Gastroesophageal sphincter (tissue), 4 donors: ENCODE results near the gene EPHB2. TPM values are rescaled to one million over a fixed set of nuclear protein-coding genes. Genes with fewer than 3 reads are reported as not detected.

Experiments used
- ATAC-seq: fragments of 150-250 bp; one replicate; pipeline ENCODE4 v1.9.1; 2016; ENCODE audit warnings: mild to moderate bottlenecking, moderate library complexity
- H3K27ac ChIP-seq, 4 donors: fragments of 200-600 bp; sonication (generic) in 3 of 4; 1 replicate in 3 of 4; 2 replicates in 1 of 4; pipeline ENCODE4 v1.5.1; 2016 to 2019
- H3K27me3 ChIP-seq: fragments of 200-600 bp; sonication (generic); one replicate; pipeline ENCODE4 v1.5.1; 2019
- H3K36me3 ChIP-seq, 2 donors: fragments of 200-600 bp; sonication (generic); one replicate each; pipeline ENCODE4 v1.5.1; 2019; ENCODE audit warnings: control low read depth in 1 of 2
- H3K4me1 ChIP-seq, 3 donors: fragments of 200-600 bp; sonication (generic); 1 replicate in 2 of 3; 2 replicates in 1 of 3; pipeline ENCODE4 v1.5.1; 2016 to 2019; ENCODE audit warnings: control low read depth in 2 of 3
- H3K4me3 ChIP-seq, 2 donors: fragments of 200-600 bp; sonication (generic); one replicate each; pipeline ENCODE4 v1.5.1; 2019; ENCODE audit warnings: mild to moderate bottlenecking in 1 of 2, moderate library complexity in 1 of 2
- H3K9me3 ChIP-seq, 3 donors: fragments of 200-600 bp; sonication (generic); one replicate each; pipeline ENCODE4 v1.5.1; 2017 to 2019; ENCODE audit warnings: control low read depth in 2 of 3
- CTCF ChIP-seq, 4 experiments: fragments of 200-600 bp in 2 of 4; fragments of 450-650 bp in 2 of 4; sonication (generic) in 1 of 4; IDR thresholded peaks; one replicate each; pipeline ENCODE4 v1.5.1; 2017 to 2019; ENCODE audit warnings: antibody characterized with exemption in 4 of 4, mild to moderate bottlenecking in 2 of 4, moderate library complexity in 2 of 4
- EP300 ChIP-seq: sonication (generic); formaldehyde crosslinking; IDR thresholded peaks from one replicate; pipeline ENCODE4 v1.6.1; 2017; ENCODE audit warnings: antibody characterized with exemption, mild to moderate bottlenecking
- POLR2A ChIP-seq, 2 donors: fragments of 450-650 bp; IDR thresholded peaks; one replicate each; pipeline ENCODE4 v1.6.1; 2017; ENCODE audit warnings: antibody characterized with exemption in 2 of 2, mild to moderate bottlenecking in 2 of 2, moderate library complexity in 1 of 2
- POLR2AphosphoS5 ChIP-seq: sonication (generic); formaldehyde crosslinking; IDR thresholded peaks from one replicate; pipeline ENCODE4 v1.6.1; 2017; ENCODE audit warnings: antibody characterized with exemption
- WGBS, 2 donors: methylation state at CpG; one replicate each; pipeline ENCODE4 v1.1.5; 2018; ENCODE audit warnings: low coverage in 1 of 2; 5-methylcytosine and 5-hydroxymethylcytosine counted together
- total RNA-seq, 4 donors: library from RNA; depleted of rRNA; stranded (reverse); fragments of >200 nt; gene quantifications; one replicate each; pipeline ENCODE4 v1.1.0, GENCODE V29; 2016

The EPHB2 gene
- total RNA-seq, 4 donors from 2014 or later: 2.0 to 5.9 (median 2.6) TPM

- H3K4me3 ChIP-seq: no peak overlapping the region
- no peaks in the 10 kb centered on the region for H3K9me3 ChIP-seq
- peaks cover 21% of the 10 kb centered on the region for H3K27me3 ChIP-seq
- TF ChIP-seq POLR2AphosphoS5: no peak
- TF ChIP-seq CTCF (IDR thresholded peaks at IDR 0.05): no peak
- TF ChIP-seq EP300: no peak
- no peak for TF ChIP-seq POLR2A (IDR thresholded peaks at IDR 0.05)
- ATAC-seq: no peak
- H3K4me1 ChIP-seq: peaks cover 0 to 30% (median 0%) of the 10 kb centered on the region in 3 donors
- 73 to 83% methylated on average over 1 to 2 of the region's 6 CpGs for WGBS, 2 donors
- H3K36me3 ChIP-seq: no peaks in the 10 kb centered on the region
- no peak overlapping the region for H3K27ac ChIP-seq
Observed at GRCh38 chr1:22920026-22920733, 209.5 kb downstream of the EPHB2 start.

- Histone ChIP-seq H3K4me3 (no peak overlapping the region), H3K4me1 (peaks cover 0 to 30% (median 0%) of the 10 kb centered on the region in 3 donors), H3K27ac (no peak overlapping the region), H3K9me3 (no peaks in the 10 kb centered on the region), H3K36me3 (no peaks in the 10 kb centered on the region), H3K27me3 (peaks cover 28% of the 10 kb centered on the region)
- ATAC-seq: no peak
- WGBS, 2 donors: 54% methylated on average over 2 of the region's 8 CpGs; no CpG with 5 or more reads in 1 of the 2 donors
- TF ChIP-seq POLR2AphosphoS5: no peak
- no peak for TF ChIP-seq EP300
- TF ChIP-seq POLR2A (IDR thresholded peaks at IDR 0.05): no peak
- no peak for TF ChIP-seq CTCF (IDR thresholded peaks at IDR 0.05)
Observed at GRCh38 chr1:22920734-22921451, 210.3 kb downstream of the EPHB2 start.

- H3K27me3 ChIP-seq: peaks cover 35% of the 10 kb centered on the region
- H3K4me1 ChIP-seq: peaks cover 0 to 27% (median 0%) of the 10 kb centered on the region in 3 donors
- 61 to 62% methylated on average over 5 of the region's 8 CpGs for WGBS, 2 donors
- no peaks in the 10 kb centered on the region for H3K9me3 ChIP-seq
- no peaks in the 10 kb centered on the region for H3K36me3 ChIP-seq
- no peak for TF ChIP-seq POLR2A (IDR thresholded peaks at IDR 0.05)
- no peak for TF ChIP-seq CTCF (IDR thresholded peaks at IDR 0.05)
- no peak for TF ChIP-seq POLR2AphosphoS5
- TF ChIP-seq EP300: no peak
- H3K27ac ChIP-seq: no peak overlapping the region
- no peak for ATAC-seq
- no peak overlapping the region for H3K4me3 ChIP-seq
Observed at GRCh38 chr1:22921452-22922126, 210.9 kb downstream of the EPHB2 start.

- WGBS, 2 donors: no CpG with 5 or more reads among the region's 1 CpG
- no peak overlapping the region for H3K4me3 ChIP-seq
- TF ChIP-seq POLR2A (IDR thresholded peaks at IDR 0.05) (no peak), EP300 (no peak), CTCF (IDR thresholded peaks at IDR 0.05) (no peak), POLR2AphosphoS5 (no peak)
- peaks cover 0 to 19% (median 0%) of the 10 kb centered on the region in 3 donors for H3K4me1 ChIP-seq
- no peaks in the 10 kb centered on the region for H3K9me3 ChIP-seq
- no peak overlapping the region for H3K27ac ChIP-seq
- no peak for ATAC-seq
- H3K36me3 ChIP-seq: no peaks in the 10 kb centered on the region
- H3K27me3 ChIP-seq: peaks cover 46% of the 10 kb centered on the region
Observed at GRCh38 chr1:22922640-22923039, 212.0 kb downstream of the EPHB2 start.
